NCI-H1092 treated with DMSO at 0.1 percent for 48 hours (cell line): ENCODE results near the gene GMDS.
A peak's percentile ranks its signal among the peaks of the same experiment; 100 is the strongest.

Source experiments
- DNase-seq: peaks from one replicate; lab custom pipeline; 2025; lab: John Stamatoyannopoulos, UW

GMDS gene

DNA sequence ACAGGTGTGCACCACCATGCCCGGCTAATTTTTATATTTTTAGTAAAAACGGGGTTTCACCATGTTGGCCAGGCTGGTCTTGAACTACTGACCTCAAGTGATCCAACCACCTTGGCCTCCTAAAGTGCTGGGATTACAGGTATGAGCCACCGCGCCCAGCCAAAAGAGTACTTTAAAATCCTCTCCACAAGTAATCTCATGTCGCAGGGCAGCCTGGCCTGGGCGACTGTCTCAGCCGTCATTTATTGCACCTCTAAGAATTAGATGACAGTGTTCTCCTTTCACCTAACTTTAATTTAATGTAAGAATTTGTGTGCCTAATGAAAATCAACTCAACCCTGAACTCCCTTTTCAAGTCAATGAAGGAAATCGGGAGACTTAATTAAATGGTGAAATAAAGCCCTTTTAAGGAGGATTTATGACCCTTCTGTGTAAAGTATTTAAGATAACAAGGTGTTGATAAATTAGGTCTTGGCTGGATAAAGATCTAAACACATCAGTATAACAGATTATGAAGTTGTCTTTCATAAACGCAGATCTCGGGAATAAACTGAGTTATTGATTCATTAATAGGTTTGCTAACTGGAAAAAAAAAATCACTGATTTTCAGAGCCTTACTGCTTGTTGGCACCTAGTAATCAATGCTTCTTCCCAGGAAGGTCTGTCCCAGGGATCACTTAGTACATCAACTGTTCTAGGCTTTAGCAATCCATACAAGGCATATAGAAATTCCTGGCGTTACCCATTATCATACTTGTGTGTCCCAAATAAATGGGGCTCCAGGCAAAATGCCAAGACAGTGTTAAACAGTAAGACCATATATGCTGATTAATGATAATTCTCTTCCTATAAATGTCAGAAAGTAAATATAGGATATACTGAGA lies 209.3 kb downstream of the GMDS start:
- no peak for DNase-seq

DNA sequence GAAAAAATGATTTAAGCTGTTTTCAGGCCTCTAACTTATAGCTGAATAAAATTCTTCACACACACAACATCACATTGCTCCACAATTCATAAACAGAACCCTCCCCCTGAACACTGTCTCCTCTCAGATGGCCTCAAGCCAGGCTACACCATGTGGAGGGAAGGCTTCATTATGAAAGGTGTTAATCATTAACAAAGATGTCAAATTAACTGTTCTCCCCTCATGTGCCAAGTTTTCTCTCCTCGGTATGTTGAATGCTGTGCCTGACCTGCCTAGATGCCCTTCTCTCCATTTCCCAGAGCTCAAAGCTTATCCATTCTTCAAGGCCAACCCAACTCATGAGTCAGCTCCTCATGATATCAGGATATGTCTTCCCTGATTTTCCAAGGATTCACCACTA lies 210.4 kb downstream of the GMDS start:
- no peak for DNase-seq

GRCh38 chr6:2034256-2034655 lies 211.1 kb downstream of the GMDS start:
- DNase-seq, result no peak

DNA sequence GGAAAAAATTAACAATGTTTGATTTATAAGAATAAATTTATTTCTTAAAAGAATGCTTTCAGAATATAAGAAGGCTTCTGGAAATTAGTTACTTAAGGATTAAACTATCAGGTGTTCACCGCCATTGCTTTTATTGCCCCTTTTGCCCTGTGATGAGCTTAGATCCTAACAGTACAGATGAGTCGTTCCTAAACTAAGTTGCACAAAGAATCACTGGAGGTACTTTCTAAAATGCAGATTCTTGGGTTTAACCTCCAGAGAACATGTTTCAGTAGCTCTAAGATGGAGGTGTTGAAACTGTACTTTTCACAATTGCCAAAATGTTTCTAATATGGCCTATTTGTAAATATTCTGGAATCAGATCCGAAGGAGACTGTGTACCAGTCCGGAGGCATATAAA lies 211.9 kb downstream of the GMDS start:
- no peak for DNase-seq

GRCh38 chr6:2030682-2031244 lies 214.6 kb downstream of the GMDS start:
- no peak for DNase-seq

- DNase-seq, result no peak
These were observed 215.5 kb downstream of the GMDS start for GRCh38 chr6:2029952-2030351.

DNA sequence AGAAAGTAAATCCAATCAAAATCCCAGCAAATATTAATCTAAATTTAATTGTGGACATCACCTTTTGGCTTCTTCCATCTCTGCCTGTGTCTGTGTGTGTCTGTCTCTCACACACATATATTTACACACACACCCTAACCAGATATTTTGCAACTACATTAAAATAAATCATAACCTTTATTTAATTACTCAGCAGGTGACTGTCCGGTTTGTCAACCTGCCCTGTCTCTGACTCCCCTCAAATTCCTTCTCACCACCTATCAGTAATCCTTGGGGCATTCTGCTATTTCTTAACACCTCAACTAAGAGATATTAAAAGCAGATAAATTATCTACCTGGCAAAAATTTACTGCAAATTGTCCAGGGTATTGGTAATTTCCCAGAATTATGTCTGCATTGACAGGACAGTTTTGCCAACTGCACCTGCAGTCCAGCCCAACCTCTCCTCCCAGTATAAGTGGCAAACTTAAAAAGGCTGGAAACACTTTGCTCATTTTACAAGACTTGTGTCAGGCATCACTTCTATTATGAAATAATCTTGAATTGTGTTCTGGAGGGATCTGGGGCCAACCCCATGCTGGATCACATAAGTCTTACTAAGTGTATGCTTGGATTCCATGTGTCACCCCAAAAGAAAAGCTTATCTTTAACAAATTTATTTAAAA lies 216.1 kb downstream of the GMDS start:
- no peak for DNase-seq

GRCh38 chr6:2028457-2029038 lies 216.9 kb downstream of the GMDS start:
- DNase-seq, result peak; percentile 29

DNA sequence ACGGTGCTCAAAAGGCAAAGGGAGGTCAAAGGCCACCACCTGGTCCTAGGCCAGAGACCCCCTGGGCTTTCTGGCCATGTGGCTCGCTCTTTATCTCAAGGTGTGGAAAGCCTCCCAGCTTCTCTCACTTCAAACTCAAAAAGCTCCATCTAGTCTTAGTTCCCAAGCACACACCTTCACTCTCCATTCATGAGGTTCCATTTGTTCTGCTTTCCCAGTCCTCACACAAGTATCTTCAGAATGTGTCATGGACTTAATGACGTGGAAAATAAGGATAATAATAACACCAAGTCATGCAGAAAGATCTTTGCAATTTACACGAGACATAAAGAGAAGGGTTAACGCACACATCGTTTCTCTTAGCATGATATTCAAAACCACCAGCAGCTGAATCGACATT lies 219.3 kb downstream of the GMDS start:
- no peak for DNase-seq

DNA sequence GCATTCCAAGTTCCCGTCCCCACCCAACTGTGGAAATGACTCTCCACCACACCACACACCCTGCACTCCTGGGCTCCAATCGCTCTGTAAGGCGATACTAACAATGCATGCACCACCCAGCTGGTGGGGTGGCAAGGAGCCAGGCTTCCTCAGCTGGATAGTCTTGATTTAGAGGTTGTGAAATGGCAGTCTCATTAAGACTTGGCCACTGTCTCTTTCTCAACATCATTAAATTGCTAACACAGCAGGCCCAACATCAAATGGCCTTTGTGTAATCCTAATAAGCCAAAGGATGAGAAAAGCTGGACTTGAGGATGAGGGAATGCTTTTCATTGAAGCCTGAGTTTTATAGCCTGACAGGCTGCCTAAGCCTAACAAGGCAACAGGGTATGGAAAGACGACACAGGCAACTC lies 223.7 kb downstream of the GMDS start:
- peak; percentile 70 for DNase-seq

- DNase-seq, result peak; percentile 5
These were observed 224.5 kb downstream of the GMDS start for GRCh38 chr6:2020909-2021308.

GRCh38 chr6:2019051-2019450 lies 226.4 kb downstream of the GMDS start:
- no peak for DNase-seq

DNA sequence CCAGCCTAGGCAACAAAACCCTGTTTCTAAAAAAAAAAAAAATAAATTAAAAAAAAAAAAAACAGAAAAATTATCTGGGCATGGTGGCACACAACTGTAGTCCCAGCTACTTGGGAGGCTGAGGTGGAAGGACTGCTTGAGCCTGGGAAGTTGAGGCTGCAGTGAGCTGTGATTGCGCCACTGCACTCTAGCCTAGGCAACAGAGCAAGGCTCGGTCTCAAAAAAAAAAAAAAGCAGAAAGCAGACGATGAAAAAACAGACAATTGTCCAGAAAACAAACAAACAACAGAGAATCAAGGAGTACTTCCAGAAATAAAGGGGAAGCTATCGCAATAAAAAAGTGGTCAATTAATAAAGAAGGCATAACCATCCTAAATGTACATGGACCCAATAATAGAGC lies 229.4 kb downstream of the GMDS start:
- no peak for DNase-seq

GRCh38 chr6:2008383-2008976 lies 236.9 kb downstream of the GMDS start:
- DNase-seq, result no peak

DNA sequence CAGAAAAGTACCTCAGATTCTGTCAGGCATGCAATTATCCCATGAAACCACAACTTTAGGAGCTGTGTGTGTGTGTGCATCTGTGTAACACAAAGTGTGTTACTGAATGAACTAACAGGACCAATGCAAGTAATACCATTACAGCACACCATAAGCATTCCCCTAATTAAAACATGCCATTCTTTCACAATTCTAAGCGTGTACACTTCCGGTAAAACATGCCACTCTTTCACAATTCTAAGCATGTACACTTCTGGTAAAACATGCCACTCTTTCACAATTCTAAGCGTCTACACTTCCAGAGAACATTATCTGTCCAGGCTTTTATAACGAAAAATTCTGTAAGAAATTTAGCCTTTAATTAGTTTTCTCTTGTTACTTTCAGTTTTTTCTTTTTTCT lies 238.2 kb downstream of the GMDS start:
- no peak for DNase-seq

GRCh38 chr6:2004888-2005287 lies 240.5 kb downstream of the GMDS start:
- no peak for DNase-seq

- DNase-seq, result no peak
These were observed 244.4 kb downstream of the GMDS start for GRCh38 chr6:2000962-2001361.

GRCh38 chr6:1997702-1998101 lies 247.7 kb downstream of the GMDS start:
- DNase-seq, result no peak

- no peak for DNase-seq
These were observed 249.8 kb downstream of the GMDS start for GRCh38 chr6:1995636-1996035.

DNA sequence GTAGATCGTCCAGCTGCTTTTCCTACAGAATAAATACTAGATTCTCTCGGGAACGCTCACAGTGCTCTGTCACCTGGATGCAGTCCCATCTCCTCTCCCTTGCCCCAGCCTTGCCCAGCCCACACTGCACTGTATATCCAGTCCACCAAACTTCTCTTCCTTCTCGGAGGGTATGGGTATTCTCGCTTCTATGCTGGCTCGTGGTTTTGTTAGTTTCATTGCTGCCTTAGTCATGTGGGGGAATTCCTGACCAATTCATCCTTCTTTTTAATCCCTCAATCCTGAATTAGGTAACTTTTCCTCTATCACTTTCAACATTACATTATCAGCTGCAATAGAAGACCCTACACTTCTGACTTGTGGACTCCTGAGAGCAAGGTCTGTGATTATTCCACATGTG lies 252.4 kb downstream of the GMDS start:
- DNase-seq, result no peak

DNA sequence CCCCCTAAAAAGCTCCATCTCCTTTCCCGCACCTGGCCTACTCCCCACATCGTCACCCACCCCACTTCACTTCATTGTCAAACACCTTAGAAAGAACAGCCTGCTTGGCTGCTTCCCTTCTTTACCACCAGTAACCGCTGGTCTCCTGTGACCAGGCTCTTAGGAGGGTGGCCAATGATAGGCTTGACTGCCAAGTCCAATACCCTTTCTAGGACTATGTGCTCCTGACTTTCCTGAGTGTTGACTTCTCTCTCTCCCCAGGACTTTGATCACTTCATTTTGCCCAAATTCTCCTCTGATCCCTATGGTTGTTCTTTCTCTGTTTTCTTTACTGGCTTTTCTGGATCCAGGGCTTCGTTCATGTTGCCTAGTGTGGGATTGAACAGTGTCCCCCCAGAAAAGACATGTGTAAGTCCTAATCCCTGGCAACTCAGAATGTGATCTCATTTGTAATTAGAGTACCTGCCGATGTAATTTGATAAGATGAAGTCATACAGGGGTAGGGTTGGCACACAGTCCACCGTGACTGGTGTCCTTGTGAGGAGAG lies 254.0 kb downstream of the GMDS start:
- no peak for DNase-seq

DNA sequence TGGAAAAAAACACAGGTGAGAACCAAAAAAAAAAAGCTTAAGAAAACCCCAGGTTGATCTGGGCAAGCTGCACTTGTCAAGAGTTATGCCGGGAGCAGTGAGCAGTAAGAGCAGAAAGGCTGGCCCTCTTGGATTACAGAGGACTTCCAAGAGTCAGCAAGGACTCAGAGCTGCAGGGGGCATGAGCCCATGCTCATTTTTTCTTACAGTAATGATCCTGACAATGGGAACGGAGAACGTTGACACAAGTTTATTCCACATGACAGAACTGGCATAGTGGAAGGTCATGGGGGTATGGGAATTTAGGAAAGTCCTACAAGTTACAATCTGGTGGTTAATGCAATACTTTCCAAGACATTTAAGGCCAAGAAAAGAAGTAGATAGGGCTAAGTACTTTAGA lies 256.6 kb downstream of the GMDS start:
- no peak for DNase-seq
